Activated CD8-positive, alpha-beta memory T cell treated with anti-CD3 and anti-CD28 coated beads, Interleukin-2, amount 50 U/mL, for 1 hour (primary cell): ENCODE data around the gene HLA-B.
"Not testable (repeated sequence)": the region's sequence is repeated elsewhere in the genome, so short reads cannot be mapped to it uniquely, and the experiment has no call there.

ENCODE experiments used
- DNase-seq: peaks from one replicate; pipeline ENCODE4 v3.0.0-alpha.2; 2020; ENCODE audit errors: extremely low read depth

The HLA-B gene

DNA sequence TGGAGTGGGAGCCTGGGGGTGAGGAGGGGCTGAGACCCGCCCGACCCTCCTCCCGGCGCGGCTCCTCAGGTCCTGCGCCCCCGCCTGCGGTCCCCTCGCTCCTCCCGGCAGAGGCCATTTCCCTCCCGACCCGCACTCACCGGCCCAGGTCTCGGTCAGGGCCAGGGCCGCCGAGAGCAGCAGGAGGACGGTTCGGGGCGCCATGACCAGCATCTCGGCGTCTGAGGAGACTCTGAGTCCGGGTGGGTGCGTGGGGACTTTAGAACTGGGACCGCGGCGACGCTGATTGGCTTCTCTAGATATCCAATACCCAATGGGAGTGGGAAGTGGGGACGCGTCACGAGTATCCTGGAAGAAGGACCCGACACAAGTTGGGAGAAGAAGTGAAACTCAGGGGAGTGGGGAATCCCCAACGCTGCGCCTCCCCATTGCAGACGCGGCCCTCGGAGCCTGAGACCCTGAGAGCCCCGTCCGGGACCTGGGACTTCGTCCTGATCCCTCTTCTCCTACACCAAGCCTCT lies at the start of gene HLA-B:
HLA-B (minus strand) TSS at position 234 of the 521 bp plus-strand sequence; CDS start at position 213, 21 bp downstream.
- DNase-seq: peak; percentile 80

DNA sequence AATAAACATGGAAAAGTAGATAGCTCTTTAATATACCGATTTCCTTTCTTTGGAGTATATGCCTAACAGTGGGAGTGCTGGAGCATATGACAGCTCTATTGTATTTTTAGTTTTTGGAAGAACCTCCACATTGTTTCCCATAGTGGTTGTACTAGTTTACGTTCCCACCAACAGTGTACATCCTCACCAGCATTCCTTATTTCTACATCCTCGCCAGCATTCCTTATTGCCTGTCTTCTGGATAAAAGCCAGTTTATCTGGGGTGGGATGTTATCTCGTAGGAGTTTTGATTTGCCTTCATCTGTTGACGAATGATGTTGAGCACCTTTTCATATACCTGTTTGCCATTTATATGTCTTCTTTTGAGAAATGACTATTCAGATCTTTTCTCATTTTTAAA lies 49.0 kb upstream of the HLA-B start:
- no peak for DNase-seq

DNA sequence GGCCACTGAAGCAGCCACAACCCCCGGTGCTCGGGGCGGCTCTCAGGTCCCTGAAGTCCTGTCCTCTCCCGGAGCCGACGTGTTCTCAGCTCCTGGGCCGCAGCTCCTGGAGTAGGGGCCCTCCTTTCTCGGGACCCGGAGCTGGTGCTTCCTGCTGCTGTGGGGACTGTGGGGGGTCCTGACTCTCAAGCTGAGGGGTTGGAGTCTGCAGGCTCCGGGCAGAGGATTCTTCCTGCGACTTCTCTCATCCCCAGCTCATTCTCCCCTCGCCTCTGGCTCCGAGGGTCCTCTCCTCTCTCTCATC lies 47.0 kb upstream of the HLA-B start:
- DNase-seq: not testable (repeated sequence)

DNA sequence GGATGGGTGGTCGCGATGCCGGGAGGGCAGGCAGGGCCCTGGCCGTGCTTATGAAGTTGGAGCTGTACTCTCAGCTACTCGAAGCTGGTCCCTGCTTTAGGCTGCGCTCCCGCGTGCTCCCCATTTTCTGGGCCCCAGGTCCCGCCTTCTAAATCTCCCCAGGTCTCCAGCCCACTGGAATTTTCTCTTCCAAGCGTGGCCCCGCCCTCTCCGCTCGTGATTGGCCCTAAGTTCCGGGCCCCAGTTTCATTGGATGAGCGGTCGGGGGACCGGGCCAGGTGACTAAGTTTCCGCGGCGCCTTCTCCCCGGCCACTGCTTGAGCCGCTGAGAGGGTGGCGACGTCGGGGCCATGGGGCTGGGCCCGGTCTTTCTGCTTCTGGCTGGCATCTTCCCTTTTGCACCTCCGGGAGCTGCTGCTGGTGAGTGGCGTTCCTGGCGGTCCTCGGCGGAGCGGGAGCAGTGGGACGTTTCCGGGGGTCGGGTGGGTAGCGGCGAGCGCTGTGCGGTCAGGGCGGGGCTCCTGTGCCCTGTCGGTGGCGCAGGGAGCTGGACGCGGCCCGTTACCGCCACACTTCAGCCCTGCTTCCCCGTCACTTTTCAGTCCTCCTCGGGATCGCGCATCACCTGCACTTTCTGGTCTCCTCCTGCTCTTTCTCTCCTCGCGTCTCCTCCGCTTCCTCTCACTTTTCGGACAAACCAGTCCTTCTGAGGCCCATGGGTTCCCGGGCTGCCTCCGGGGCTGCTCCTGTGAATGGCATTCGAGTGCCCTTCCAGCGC lies 46.5 kb upstream of the HLA-B start, which contains the start of gene MICA:
MICA (plus strand) TSS at position 313 of the 778 bp plus-strand sequence; CDS start at position 351, 38 bp downstream.
- DNase-seq: no peak

DNA sequence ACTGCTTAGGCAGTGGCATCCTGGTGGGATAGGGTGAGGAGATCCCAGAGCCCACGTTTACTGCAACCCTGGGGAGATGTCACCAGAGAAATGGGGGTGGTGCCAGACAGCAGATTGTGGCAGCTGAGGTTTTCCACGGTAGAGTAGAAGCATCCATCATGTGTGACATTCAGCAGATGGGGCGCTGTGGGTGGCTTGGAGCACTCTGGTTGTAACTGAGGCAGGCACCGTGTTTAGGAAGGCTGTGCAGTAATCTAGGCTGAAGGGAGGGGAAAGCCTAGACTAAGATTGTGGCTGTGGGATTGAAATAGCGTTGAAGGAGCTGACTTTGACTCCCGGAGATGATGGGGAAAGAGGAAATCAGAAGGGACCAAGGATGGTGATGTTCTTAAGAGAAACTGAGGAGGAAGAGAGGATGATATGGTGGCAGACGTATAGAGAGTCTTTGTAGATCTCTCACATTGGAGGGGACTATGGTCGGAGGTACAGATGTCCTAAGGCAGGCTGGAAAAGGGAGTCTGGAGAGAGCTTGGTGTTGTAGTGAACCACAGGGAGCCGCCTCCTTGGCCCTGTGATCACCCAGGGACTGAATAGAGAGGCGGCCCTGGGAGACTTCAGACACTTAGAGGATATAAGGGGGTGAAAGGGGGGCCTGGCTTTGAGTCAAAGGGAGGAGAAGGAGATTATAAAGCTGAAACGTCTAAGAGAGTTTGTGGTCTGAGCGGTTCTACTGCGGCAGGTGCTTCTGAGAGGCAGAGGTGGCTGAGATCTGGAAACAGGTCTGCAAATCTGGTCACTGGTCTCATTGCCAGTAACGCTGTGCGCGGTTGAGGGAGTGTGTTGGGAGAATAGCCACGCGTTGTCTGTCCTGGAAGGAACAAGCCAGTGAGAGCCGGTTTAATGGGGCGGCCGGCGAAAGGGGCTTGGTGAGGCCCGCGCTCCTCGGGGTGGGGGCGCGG lies 45.6 kb upstream of the HLA-B start:
- DNase-seq: no peak

DNA sequence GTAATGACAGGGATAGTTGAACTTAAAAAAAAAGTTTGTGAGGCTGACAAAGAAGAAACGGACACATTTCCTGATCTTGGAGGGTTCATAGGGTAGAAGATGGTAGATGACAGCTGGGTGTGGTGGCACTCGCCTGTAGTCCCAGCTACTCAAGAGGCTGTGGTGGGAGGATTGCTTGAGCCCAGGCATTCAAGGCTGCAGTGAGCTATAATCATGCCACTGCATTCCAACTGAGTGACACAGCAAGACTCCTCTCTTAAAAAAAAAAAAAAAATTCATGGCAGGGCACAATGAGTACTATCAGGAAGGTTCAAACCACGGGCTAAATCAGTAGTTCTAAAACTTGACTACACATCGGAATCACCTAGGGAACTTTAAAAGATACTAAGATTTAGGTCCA lies 44.4 kb upstream of the HLA-B start:
- DNase-seq: no peak

DNA sequence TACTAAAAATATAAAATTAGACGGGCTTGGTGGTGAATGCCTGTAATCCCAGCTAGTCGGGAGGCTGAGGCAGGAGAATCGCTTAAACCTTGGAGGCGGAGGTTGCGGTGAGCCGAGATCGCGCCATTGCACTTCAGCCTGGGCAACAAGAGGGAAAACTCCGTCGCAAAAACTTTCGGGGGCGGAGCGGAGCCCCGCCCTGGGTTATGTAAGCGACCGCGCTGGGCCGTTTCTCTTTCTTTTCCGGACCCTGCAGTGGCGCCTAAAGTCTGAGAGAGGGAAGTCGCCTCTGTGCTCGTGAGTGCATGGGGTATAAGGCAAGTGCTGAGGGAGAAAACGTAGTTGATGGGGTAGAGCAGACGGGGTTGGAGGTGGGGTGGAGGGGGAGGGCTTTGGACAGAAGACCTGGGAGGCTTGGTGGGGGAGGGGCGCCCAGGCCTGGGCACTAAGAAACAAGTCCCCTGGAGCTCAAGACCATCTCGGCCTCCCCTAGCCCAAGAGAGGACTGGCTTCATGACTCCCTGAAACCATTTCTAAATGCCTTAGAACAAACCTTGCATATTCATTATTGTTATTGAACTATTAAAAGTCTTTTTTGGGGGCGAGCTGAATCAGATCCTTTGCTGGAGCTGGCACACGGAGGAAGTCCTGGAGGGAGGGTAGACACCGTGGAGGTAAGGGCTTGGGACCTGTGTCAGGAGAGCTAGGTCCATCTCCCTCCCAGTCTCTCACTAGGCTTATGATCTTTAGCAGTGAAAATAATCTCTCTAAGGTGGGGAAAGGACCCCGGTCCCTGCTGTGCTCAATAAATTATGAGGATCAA lies 43.7 kb upstream of the HLA-B start:
- DNase-seq: no peak

DNA sequence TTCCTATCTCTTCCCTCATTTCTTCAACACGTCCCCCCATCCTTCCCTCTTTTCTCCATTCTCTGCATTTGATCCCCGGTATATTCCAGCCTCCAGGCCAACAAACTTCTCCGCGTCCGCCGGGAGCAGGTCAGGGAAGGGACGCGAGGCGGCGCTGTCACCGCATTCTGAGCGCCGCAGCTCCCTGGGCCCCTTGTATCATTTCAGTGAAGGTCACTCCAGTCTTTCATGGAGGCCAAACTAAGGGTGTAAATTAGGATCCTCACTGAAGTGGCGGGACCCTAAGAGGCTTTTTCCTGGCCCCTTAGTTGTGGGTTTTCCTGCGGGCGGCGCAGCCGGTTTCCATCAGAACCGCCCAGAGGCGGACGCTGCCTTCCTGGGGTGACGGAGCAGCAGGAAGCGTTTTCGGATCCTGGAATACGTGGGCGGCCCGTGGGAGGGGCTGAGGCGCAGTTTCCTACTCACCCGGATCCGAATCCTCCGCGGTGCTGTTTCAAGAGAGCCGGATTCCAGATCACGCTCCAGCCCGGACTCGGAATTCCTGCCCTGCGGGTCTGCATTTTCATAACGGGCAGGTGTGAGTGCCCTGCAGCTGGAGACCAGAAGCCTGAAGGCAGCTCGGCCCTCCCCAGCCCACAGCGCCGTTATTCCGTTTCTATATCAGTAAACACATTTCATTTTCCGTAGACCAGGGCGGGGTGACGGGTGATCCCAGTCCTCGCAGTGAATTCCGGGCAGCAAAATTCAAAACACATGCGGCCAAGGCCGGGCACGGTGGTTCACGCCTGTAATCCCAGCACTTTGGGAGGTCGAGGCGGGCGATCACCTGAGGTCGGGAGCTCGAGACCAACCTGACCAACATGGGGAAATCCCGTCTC lies 42.8 kb upstream of the HLA-B start:
- no peak for DNase-seq

DNA sequence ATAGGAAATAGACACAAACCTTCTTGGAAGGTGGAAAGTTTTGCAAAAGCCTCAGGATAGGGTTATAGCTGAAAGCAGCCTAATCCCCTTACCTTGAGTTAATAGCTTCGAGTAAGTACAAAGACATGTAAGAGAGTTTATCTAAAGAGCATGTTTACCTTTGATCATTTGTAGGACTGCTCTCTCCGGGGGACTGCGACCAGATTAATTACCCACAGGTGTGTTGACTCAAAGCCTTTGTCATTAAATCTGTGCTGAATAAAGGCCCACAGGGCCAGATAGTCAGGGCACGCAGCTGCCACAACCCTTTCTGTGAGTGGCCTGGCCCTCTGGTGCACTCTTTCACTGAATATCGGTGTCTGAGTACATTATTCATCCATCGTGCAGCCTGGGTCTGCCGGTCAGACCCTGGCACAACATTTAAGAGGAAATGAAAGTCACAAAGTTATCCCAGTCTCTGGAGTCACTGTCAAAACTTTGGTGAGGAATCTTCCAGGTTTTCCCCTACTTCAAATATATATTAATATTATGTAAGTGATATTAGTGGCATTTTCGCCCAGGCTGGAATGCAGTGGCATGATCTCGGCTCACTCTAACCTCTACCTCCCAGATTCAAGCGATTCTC lies 41.0 kb upstream of the HLA-B start:
- DNase-seq: no peak

DNA sequence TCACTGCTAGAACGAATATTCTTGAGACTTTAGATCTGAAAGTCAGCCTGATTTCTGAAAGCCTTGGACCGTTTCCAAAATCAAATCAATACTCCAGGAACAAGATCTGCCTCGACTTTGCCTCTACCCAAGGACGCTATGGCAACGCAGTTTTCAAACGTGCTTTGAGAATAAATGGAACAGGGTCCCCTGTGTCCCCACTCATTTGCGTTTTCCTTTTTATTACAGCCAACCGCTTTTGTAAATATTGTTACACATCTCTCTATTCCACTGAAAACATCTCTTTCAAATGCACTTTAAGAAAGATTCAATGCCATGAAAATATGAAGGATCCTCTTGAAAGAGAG lies 40.1 kb upstream of the HLA-B start:
- DNase-seq: not testable (repeated sequence)

DNA sequence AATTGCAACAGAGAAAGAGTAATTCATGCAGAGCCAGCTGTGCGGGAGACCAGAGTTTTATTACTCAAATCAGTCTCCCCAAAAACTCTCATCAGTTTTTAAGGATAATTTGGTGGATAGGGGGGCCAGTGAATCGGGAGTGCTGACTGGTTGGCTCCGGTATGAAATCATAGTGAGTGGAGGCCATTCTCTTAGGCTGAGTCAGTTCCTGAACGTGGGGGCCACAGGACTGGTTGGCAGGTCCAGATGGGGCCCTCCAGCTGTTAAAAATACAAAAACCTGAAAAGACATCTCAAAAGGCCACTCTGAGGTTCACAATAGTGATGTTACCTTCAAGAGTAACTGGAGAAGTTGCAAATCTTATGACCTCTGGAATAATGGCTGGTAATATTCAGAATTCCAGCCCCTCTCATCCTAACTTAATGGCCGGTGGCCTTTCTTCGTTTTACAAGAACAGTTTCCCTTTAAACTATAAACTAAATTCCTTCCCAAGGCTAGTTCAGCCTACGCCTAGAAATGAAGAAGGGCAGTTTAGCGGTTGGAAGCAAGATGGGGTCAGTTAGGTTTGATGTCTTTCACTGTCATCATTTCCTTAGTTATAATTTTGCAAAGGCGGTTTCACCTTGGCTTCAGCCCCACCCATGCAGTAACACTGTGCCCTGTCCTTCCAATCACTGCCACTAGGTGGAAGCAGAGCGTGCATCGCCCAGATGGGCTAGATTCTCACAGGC lies 39.6 kb upstream of the HLA-B start:
- DNase-seq: peak; percentile 52

DNA sequence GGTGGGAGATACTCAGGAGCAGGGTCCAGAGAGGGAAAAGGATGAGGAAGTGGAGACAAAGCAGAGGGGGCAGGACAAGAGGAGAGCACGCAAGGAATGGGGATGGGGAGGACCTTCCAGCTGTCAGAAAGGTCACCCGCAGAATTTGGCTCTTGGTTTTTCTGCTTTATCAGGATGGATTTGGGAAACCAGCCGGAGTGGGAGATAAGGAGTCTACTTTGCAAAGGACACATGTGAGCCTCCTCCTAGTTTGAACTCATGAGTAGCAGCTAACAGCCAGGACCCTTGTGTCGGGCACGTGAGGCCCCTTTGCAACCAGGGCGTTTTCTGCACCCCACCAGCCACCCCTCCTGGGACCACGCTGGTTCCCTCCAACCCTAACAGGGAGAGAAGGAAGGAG lies 38.9 kb upstream of the HLA-B start:
- DNase-seq: no peak

DNA sequence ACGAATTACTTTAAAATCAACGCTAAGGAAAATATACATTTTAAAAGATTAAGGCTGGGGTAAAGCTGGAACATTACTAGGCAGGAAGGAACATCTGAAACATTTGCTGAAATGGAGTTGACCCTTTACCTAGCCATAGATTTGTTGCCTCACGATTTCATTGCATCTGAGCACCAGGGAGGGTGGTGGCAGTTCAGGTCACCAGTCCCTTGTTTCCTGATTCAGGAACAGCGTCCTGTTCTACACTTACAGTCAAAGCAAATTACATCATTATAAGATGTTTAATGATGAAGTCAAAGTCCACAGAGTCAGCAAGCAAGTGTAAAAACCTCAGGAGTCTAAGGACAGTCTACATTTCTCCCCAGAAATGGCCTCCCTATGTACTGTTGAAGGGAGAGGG lies 37.4 kb upstream of the HLA-B start:
- no peak for DNase-seq

DNA sequence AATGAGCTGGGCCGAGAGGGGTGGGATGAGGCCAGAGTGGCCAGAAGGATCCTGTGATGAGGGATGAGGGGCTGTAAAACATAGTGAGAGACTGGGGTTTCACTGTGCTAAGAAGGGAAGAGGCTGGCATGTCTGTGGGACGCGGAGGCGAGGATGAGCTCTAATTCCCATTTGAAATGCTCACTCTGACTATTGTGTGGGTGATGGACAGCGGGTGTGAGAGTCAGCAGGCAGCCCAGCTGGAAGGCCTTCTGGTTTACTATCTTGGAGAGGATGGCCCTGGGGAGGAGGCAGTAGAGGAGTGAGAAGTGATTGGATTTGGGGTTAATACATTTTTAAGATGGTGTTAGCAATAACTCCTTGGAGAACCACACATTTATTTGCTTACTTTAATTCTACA lies 37.0 kb upstream of the HLA-B start:
- DNase-seq: no peak

DNA sequence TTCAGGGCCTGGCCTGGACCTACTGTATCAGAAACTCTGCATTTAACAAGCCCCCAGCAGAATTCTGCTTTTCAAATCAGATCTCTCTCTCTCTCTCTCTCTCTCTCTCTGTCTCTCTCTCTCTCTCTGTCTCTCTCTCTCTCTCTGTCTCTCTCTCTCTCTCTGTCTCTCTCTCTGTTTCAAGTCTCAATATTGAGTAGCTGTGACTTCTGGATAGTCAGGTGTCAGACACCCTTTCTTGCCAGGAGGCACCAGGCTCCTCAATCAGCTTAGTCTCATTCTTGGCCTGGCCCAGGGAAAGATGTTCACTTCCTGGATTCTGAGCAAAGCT lies 32.8 kb upstream of the HLA-B start:
- not testable (repeated sequence) for DNase-seq

DNA sequence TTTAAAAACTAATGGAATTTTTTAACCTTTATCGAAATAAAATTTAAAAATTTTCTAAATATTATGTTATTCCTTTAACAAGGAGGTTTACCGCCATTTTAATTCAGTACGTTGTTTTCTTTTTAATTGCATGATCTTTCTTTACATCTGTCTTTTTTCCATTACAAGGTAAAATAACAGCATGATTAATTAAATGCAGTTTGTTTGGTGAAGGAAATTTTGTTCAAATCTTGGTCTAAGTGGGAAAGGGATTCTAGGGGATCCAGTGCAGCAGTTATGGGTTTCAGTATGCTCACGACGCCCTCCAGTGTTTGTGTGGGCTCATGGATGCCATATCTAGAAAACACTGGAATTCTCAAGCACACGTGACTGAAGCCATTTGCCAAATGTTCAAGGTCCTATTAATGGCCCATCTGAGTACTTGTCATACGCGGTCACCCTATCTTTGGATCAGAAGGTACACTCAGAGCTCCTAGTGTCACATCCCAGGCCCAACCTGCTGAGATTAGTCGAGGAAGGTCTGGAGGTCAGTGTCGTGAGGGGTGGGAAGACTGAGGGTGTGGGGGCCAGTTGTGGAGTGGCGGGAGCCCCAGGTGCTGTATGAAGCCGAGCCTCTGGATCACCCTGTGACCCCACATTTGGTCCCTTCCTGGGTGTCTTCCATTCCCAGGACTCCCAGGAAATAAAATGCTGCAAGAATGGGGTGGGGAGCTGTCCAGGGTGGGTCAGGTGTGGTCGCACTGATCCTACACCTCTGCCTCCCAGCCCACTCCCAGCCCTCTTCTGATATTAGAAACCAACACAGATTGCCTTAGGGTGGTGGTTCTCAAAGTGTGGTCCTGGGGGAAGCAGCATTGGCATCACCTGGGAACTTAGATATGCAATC lies 32.2 kb upstream of the HLA-B start:
- not testable (repeated sequence) for DNase-seq

DNA sequence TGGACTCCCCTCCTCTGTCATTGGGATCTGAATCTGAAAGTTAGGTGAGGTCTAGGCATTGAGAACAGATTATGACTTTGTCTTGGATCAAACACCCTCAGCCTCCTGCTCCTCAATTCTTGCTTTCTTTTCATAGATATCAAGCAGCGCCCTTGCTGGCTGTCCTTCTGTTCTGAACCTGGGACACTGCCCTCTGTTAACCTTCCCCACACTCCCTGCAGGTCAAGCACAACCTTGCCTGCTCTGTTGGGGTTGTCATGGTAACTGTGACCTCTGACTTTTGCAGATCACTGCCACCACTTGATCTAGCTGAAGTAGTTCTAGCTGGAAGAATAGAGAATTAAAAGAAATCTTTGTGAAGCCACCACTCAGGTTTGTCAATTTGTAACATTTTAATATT lies 30.0 kb upstream of the HLA-B start:
- DNase-seq: no peak

DNA sequence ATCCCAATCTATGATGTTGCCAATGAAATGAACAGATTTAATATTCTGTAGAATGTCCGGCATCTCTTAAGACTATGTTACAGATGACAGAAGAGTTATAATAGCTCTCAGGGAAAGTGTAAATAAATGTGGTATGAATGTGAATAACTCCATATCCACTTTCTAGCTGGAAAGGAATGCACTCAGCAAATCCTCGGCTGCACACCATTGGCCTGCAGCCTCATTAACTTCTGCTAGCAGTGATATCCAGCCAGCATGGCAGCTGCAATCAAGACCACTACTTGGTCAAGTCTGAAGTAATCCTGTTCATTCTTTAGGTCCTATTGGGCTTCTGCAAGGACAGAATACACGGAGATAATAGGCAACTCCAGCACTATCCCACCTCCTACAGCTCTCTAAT lies 29.1 kb upstream of the HLA-B start:
- no peak for DNase-seq

DNA sequence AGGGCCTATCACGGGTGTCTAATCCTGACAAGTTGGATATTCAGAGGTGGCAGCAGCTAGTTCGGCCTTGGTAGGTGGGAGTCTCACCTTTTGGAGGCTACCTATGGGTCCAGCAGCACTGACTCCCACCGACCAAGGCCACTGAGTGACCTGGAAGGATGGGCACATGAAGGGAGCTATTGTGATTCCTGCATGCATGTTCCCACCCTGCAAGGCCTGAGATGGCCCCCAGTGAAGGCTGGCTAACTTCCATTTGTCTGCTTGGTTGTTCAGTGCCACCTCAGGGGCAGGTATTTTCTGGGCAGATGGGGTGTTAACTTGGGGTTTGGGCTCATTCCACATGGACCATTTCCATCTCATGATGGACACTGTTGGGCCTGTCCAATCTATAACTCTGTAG lies 28.1 kb upstream of the HLA-B start:
- DNase-seq: no peak
